IPS-20b (cell line): ENCODE measurements around the gene OR2T6.

Source experiments
- H3K27ac ChIP-seq: one replicate; pipeline ENCODE4 v1.5.1; 2013; ENCODE audit warnings: low read length
- H3K27me3 ChIP-seq: 2 replicates; pipeline ENCODE4 v1.6.1; 2013; ENCODE audit warnings: mild to moderate bottlenecking, low read length, inconsistent platforms; ENCODE audit not compliant: insufficient read depth
- H3K36me3 ChIP-seq: 2 replicates; pipeline ENCODE4 v1.6.1; 2013; ENCODE audit warnings: low read depth, mild to moderate bottlenecking, inconsistent platforms, low read length, moderate library complexity; ENCODE audit not compliant: insufficient read depth
- H3K4me1 ChIP-seq: 2 replicates; pipeline ENCODE4 v1.6.1; 2013; ENCODE audit warnings: mild to moderate bottlenecking, control low read depth, inconsistent platforms, low read length, moderate library complexity; ENCODE audit not compliant: insufficient read depth
- H3K4me3 ChIP-seq: 2 replicates; pipeline ENCODE4 v1.5.1; 2013; ENCODE audit warnings: mild to moderate bottlenecking, low read length, inconsistent platforms
- H3K9ac ChIP-seq: 2 replicates; pipeline ENCODE4 v1.6.1; 2013; ENCODE audit warnings: low read depth, mild to moderate bottlenecking, inconsistent platforms, low read length, moderate library complexity
- H3K9me3 ChIP-seq: 2 replicates; pipeline ENCODE4 v1.6.1; 2013; ENCODE audit warnings: mild to moderate bottlenecking, low read depth, low read length, inconsistent platforms; ENCODE audit not compliant: insufficient read depth

The OR2T6 gene, protein sequence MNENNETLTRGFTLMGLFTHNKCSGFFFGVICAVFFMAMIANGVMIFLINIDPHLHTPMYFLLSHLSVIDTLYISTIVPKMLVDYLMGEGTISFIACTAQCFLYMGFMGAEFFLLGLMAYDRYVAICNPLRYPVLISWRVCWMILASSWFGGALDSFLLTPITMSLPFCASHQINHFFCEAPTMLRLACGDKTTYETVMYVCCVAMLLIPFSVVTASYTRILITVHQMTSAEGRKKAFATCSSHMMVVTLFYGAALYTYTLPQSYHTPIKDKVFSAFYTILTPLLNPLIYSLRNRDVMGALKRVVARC

DNA sequence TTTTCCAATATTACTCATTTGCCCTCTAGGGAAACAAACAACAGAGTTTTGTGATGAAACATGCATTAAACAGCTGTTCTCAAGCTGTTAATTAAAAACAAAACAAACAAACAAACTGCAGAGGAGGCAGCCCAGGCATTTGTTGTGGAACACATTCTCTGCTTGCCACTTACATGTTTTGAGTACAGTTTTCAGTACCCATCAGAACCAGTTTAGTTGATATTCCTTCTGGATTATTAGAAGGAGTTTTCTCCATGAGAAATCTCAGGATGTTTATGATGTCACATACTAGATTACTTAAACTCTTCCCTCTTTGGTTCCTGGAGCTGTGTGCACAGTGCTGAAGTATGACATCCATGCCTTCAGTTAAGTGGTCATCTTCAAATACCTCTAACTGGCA, at the start of gene OR2T6:
TSS of gene OR2T6 (plus strand) at position 301 of the 400 bp plus-strand sequence. CDS start 11,863 bp downstream, outside the sequence.
- H3K27ac ChIP-seq, result no peak within 1 kb of the TSS

DNA sequence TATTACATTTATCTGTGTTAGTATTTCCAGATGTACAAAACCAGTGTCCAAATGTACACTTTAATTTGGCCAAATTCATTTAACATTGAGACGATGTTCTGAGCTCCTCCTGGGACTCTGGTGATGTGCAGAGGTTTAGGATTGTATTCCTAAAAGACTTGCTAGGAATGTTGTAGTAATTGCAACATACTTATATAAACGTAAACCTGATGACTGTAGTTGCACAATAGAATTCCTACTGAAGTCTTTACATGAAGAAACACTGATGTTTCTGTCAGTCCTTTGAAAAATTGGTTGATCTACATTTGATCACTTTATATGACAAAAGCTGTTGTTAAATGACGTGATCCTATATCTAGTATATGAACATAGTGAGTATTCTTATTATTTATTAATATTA, 32.1 kb upstream of the OR2T6 start:
- Histone ChIP-seq H3K27me3 (no peaks in the 10 kb centered on the region), H3K27ac (no peak overlapping the region), H3K9ac (no peak overlapping the region), H3K36me3 (no peaks in the 10 kb centered on the region), H3K9me3 (peaks cover 77% of the 10 kb centered on the region), H3K4me3 (no peak overlapping the region), H3K4me1 (no peaks in the 10 kb centered on the region)

More for the DNA sequence above, at the start of gene OR2T6:
- no peaks in the 10 kb centered on the region for H3K36me3 ChIP-seq
- H3K27me3 ChIP-seq, result no peaks in the 10 kb centered on the region
- H3K4me3 ChIP-seq, result no peak within 1 kb of the TSS
- peaks cover 92% of the 10 kb centered on the region for H3K9me3 ChIP-seq
- H3K4me1 ChIP-seq, result no peaks in the 10 kb centered on the region
- H3K9ac ChIP-seq, result no peak within 1 kb of the TSS

DNA sequence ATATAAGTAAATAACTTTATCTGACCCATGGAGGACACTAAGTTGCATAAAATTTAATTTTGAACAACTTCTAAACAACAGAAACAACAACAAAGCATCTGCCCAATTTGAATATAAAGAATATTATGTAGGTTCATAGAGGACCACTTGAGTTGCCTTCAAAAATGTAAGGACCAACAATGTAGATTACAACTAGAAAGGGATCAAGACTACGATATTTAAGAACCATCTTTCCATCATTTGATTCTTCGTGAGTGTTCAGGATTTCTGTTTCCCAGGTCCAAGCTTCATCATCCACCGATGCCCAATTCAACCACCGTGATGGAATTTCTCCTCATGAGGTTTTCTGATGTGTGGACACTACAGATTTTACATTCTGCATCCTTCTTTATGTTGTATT, 27.1 kb upstream of the OR2T6 start, which contains the start of gene OR14C36:
TSS of gene OR14C36 (plus strand) at position 301 of the 400 bp plus-strand sequence. CDS start at position 301, 0 bp downstream.
- Histone ChIP-seq H3K9me3 (peaks cover 91% of the 10 kb centered on the region), H3K27ac (no peak within 1 kb of the TSS), H3K27me3 (no peaks in the 10 kb centered on the region), H3K36me3 (no peaks in the 10 kb centered on the region), H3K4me3 (no peak within 1 kb of the TSS; the same call in 1 of the 2 replicates), H3K4me1 (no peaks in the 10 kb centered on the region), H3K9ac (no peak within 1 kb of the TSS)

DNA sequence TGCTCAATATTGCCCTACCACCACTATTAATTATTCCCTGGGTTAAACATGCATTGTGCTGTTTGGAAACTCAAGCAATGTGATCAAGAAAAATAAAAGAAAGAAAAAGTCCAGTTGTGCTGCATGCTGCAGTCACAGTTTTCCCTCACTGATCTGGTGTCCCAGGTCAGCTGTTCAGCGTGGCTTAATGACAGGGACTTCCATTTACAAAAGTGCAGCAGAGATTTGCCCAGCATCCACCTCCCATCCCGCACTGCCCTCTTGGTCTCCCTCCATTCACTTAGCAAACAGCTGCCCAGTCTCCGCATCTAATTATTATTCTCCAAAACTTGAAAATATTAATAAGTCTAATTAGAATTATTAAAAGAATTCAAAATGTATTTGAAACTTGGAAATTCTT, 16.1 kb upstream of the OR2T6 start:
- Histone ChIP-seq H3K36me3 (no peaks in the 10 kb centered on the region), H3K27ac (no peak overlapping the region), H3K27me3 (no peaks in the 10 kb centered on the region), H3K4me1 (no peaks in the 10 kb centered on the region), H3K9ac (no peak overlapping the region), H3K4me3 (no peak overlapping the region), H3K9me3 (peaks cover 96% of the 10 kb centered on the region)

DNA sequence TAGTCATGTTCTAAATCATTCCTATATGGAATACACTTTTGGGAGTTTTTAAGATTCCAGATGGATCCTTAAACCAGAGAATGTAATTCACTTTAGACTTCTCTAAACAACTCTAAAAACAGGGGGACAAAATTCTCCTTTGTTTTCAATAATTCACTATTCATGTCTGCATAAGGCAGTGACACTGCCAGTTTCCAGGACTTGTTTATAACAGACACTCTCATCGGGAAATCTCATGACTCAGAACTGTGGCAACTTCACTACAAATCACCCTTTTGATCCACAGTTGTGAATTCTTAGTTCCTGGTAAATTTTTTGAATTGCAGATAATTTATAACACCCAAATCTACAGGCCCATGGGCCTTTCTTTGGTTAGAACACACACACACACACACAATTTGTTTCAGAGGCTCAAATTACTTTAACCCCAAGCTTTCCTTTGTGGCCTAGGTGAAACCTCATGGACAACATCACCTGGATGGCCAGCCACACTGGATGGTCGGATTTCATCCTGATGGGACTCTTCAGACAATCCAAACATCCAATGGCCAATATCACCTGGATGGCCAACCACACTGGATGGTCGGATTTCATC, 14.3 kb upstream of the OR2T6 start, which contains the start of gene OR2T4:
TSS of gene OR2T4 (plus strand) at position 545 of the 595 bp plus-strand sequence. CDS start at position 545, 0 bp downstream.
- H3K4me3 ChIP-seq, result no peak within 1 kb of the TSS; the same call in 1 of the 2 replicates
- no peaks in the 10 kb centered on the region for H3K4me1 ChIP-seq
- H3K9me3 ChIP-seq, result peaks cover 98% of the 10 kb centered on the region
- H3K27ac ChIP-seq, result no peak within 1 kb of the TSS
- no peak within 1 kb of the TSS for H3K9ac ChIP-seq
- no peaks in the 10 kb centered on the region for H3K36me3 ChIP-seq
- no peaks in the 10 kb centered on the region for H3K27me3 ChIP-seq

DNA sequence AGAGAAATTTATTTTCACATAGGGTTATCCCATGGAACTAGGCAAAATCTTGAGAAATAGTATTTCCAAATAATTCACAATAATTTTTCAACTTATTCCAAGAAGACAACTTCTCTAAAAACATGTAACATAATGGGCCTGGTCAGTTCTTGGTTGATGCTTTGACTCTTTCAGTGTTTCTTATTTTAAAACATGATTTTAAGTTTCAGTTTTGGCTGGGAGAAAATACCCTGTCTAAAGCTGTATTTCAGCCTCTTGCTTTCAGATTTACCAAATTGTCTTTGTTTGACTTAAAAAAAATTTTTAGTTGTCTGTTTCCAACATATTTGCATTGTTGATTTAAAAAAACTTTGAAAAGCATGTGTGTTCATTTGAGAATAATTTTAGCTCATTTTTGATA, 8.9 kb upstream of the OR2T6 start:
- H3K4me1 ChIP-seq, result no peaks in the 10 kb centered on the region
- H3K36me3 ChIP-seq, result no peaks in the 10 kb centered on the region
- peaks cover 96% of the 10 kb centered on the region for H3K9me3 ChIP-seq
- H3K27me3 ChIP-seq, result no peaks in the 10 kb centered on the region
- no peak overlapping the region for H3K4me3 ChIP-seq
- H3K27ac ChIP-seq, result no peak overlapping the region
- no peak overlapping the region for H3K9ac ChIP-seq

DNA sequence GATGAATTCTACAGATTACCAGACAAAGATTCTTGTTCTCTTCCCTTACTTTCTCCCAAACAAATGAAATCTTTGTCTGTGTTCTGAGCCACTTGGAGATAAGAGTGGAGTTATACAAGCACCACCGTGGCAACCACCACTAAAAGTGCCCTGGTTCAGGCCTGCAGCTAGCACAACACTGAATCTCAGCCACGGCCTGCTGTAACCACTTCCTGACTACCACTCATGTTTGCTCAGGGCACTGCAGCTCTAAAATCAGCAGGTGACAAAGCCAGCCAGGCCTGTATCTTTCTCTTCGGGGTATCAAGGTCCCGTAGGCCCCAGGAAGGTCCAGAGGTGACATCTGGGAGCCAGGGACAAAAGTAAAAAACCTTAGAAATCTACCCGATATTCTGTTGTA, 3.2 kb upstream of the OR2T6 start:
- H3K36me3 ChIP-seq, result no peaks in the 10 kb centered on the region
- H3K4me3 ChIP-seq, result no peak overlapping the region
- H3K27me3 ChIP-seq, result no peaks in the 10 kb centered on the region
- H3K4me1 ChIP-seq, result no peaks in the 10 kb centered on the region
- peaks cover 98% of the 10 kb centered on the region for H3K9me3 ChIP-seq
- H3K9ac ChIP-seq, result no peak overlapping the region
- no peak overlapping the region for H3K27ac ChIP-seq

DNA sequence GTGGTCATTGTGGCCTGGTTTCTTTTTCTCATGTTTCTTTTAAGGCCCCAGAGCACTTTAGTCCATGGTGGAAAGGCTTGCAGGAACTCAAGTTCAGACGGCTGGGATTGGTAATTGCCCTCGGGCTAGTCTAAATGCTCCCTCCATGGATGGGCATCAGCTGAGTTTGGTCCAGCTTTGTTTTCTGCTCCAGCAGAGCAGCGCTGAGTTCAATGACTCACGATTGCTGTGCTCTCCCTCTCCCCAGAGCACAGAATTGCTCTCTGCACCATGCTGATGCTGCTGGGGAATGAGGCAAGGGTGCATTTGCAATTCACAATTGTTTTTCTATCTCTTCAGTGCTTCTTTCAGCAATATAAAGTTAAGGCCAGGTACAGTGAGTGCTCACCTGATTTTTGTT, 1.8 kb upstream of the OR2T6 start:
- Histone ChIP-seq H3K4me1 (no peaks in the 10 kb centered on the region), H3K27ac (no peak overlapping the region), H3K4me3 (no peak overlapping the region), H3K9me3 (peaks cover 97% of the 10 kb centered on the region), H3K27me3 (no peaks in the 10 kb centered on the region), H3K36me3 (no peaks in the 10 kb centered on the region), H3K9ac (no peak overlapping the region)

DNA sequence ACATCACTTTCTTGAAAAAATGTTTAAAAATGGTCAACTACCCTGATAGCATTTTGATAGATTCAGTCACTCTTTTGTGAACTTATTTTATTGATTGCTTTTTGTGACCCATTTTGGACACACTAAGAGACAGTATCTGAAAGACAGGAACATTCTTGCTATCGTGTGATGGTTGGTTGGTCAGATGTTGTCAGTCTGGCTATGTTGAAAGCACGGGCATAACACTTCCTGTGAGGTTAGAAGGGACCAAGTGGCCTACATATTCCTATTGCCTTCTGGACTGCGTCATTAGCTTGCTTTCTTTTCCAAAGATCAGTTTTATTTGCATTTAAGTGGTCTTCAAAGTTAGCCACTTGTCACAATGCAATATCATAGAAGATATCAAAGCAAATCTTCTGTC, 1.4 kb downstream of the OR2T6 start:
- Histone ChIP-seq H3K27ac (no peak overlapping the region), H3K27me3 (no peaks in the 10 kb centered on the region), H3K9me3 (peaks cover 85% of the 10 kb centered on the region), H3K4me1 (no peaks in the 10 kb centered on the region), H3K36me3 (no peaks in the 10 kb centered on the region), H3K9ac (no peak overlapping the region), H3K4me3 (no peak overlapping the region; the same call in 1 of the 2 replicates)

DNA sequence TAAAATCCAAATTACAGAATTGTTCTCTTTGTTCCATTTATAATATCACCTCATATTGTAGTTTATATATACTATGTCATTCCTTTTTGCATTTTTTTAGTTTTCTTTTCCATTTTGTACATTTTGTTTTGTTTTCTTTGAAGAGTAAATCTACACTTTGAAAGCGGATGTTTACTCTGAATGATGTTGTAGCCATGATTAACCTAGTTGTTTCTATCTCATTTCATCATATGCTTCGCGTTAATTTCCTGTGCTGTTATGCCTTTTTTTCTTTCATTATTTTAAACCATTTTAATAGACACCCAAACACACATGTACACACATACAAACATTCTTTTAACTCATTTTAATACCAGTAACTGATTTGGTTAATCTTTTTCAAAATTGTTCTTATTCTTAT, 5.3 kb downstream of the OR2T6 start:
- peaks cover 74% of the 10 kb centered on the region for H3K9me3 ChIP-seq
- no peak overlapping the region for H3K27ac ChIP-seq
- H3K9ac ChIP-seq, result no peak overlapping the region
- no peaks in the 10 kb centered on the region for H3K36me3 ChIP-seq
- H3K4me3 ChIP-seq, result no peak overlapping the region
- H3K27me3 ChIP-seq, result no peaks in the 10 kb centered on the region
- no peaks in the 10 kb centered on the region for H3K4me1 ChIP-seq

DNA sequence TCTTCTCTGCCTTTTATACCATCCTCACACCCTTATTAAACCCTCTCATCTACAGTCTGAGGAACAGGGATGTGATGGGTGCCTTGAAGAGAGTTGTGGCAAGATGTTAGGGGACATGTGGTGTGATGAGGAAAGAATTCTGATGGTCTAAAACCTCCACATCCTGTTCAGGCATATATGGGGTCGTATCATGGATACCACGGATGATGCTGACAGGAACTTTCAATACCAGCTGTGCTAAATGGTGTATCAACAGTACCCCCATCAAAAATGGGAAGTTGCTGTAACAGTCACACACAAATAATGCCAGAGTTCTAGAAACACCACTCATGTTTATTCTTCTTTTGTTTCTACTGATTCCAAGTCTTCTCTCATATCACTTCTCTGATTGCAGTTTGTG, 12.9 kb downstream of the OR2T6 start:
- Histone ChIP-seq H3K4me3 (no peak overlapping the region), H3K9me3 (peaks cover 91% of the 10 kb centered on the region), H3K9ac (no peak overlapping the region), H3K36me3 (no peaks in the 10 kb centered on the region), H3K27ac (no peak overlapping the region), H3K4me1 (no peaks in the 10 kb centered on the region), H3K27me3 (no peaks in the 10 kb centered on the region)

DNA sequence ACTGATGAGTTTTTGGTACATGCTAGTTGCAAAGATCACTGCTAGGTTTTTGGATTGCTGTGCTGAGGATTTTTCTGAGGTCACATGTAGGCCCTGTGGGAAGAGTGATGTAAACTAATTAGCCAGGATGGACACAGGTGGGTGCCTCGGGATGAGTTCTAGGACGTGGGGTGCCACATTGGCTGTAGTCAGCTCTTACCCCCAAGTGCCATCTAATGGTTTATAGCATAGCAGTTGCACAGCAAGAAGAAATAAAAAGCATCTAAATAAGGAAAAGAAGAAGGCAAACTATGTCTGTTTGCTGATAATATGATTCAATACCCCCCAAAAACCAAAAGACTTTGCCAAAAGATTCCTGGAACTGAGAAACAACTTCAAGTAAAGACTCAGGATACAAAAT, 17.5 kb downstream of the OR2T6 start:
- Histone ChIP-seq H3K36me3 (no peaks in the 10 kb centered on the region), H3K27me3 (no peaks in the 10 kb centered on the region), H3K4me1 (no peaks in the 10 kb centered on the region), H3K9me3 (peaks cover 86% of the 10 kb centered on the region), H3K4me3 (no peak overlapping the region), H3K9ac (no peak overlapping the region), H3K27ac (no peak overlapping the region)
